HCT116 (cell line): ENCODE data around the gene GALK2. TPM values are rescaled to one million over a fixed set of nuclear protein-coding genes. Genes with fewer than 3 reads are reported as not detected.

Experiments used
- ATAC-seq: fragments of 200-7000 bp; cut with Tn5 transposase; 2 replicates; pipeline ENCODE4 v1.9.1; 2020; ENCODE audit warnings: mild to moderate bottlenecking, moderate library complexity
- BruUV-seq: library from RNA; stranded (reverse); fragments of 400-500 nt; replicated peaks from 2 replicates; lab custom pipeline; 2021; lab: Mats Ljungman, UMichigan
- CTCF ChIA-PET: fragments of 300-600 bp; sonication (Branson Sonifier 250); formaldehyde crosslinking; loops from one replicate; lab custom pipeline; 2021; ENCODE audit warnings: antibody characterized with exemption; lab: Charles Lee
- POLR2A ChIA-PET: fragments of 300-600, 350-600 bp; sonication (Branson Sonifier 250); formaldehyde crosslinking; loops from one replicate; lab custom pipeline; 2021; ENCODE audit warnings: antibody characterized with exemption; lab: Charles Lee
- RAD21 ChIA-PET, 2 experiments: fragments of 300-600 bp; sonication (Branson Sonifier 250); formaldehyde crosslinking; loops; one replicate each; lab custom pipeline; 2023; ENCODE audit warnings: low total read pairs in 2 of 2; ENCODE audit not compliant: uncharacterized antibody in 2 of 2, unreplicated experiment in 2 of 2, low non-redundant PET in 1 of 2; lab: Charles Lee
- DNase-seq: peaks from one replicate; pipeline ENCODE4 v3.0.0-alpha.2; 2010; ENCODE audit warnings: low read depth, low spot score
- H2AFZ ChIP-seq: fragments of 200-600 bp; shearing (Covaris generic), sonication (generic); 2 replicates; pipeline ENCODE4 v1.6.1; 2017; ENCODE audit warnings: low read depth, mixed run types, mixed read lengths, antibody characterized with exemption, low read length; ENCODE audit not compliant: poor library complexity, severe bottlenecking
- H3K27ac ChIP-seq: 2 replicates; pipeline ENCODE4 v1.5.1; 2012; ENCODE audit warnings: low read depth, low read length
- H3K27me3 ChIP-seq: fragments of 200-600 bp; sonication (generic); 2 replicates; pipeline ENCODE4 v1.6.1; 2016; ENCODE audit warnings: mixed run types, low read length, mixed read lengths; ENCODE audit not compliant: insufficient read depth
- H3K36me3 ChIP-seq, 2 experiments: fragments of 200-500 bp in 1 of 2; fragments of 200-600 bp in 1 of 2; sonication (Bioruptor generic) in 1 of 2; sonication (generic) in 1 of 2; 2 replicates each; pipeline versions ENCODE4 v1.5.1 to v1.6.1; 2014 to 2016; ENCODE audit warnings: low read length in 2 of 2, inconsistent platforms in 1 of 2, mixed read lengths in 1 of 2, mixed run types in 1 of 2; ENCODE audit not compliant: insufficient read depth in 2 of 2, control insufficient read depth in 1 of 2
- H3K4me1 ChIP-seq, 2 experiments: fragments of 200-600 bp in 1 of 2; sonication (generic) in 1 of 2; 2 replicates each; pipeline versions ENCODE4 v1.5.1 to v1.6.1; 2012 to 2017; ENCODE audit warnings: low read length in 2 of 2, inconsistent platforms in 1 of 2, mild to moderate bottlenecking in 1 of 2, mixed read lengths in 1 of 2, mixed run types in 1 of 2, moderate library complexity in 1 of 2; ENCODE audit not compliant: insufficient read depth in 2 of 2, control insufficient read depth in 1 of 2
- H3K4me2 ChIP-seq: fragments of 200-600 bp; sonication (generic); 2 replicates; pipeline ENCODE4 v1.6.1; 2017; ENCODE audit warnings: mixed run types, low read length, mixed read lengths
- H3K4me3 ChIP-seq, 2 experiments: fragments of 200-600 bp in 1 of 2; sonication (generic) in 1 of 2; replicated peaks in 1 of 2; 2 replicates each; pipeline ENCODE4 v1.5.1; 2011 to 2016; ENCODE audit warnings: low read length in 2 of 2, control low read depth in 1 of 2, low read depth in 1 of 2, mild to moderate bottlenecking in 1 of 2, mixed read lengths in 1 of 2, mixed run types in 1 of 2
- H3K79me2 ChIP-seq: fragments of 200-600 bp; sonication (generic); 2 replicates; pipeline ENCODE4 v1.6.1; 2017; ENCODE audit warnings: mild to moderate bottlenecking, mixed run types, low read length, moderate library complexity, mixed read lengths; ENCODE audit not compliant: insufficient read depth
- H3K9ac ChIP-seq: fragments of 200-600 bp; sonication (generic); 2 replicates; pipeline ENCODE4 v1.6.1; 2016; ENCODE audit warnings: low read length, mixed read lengths
- H3K9me2 ChIP-seq: fragments of 200-600 bp; sonication (generic), shearing (Covaris generic); 2 replicates; pipeline ENCODE4 v1.6.1; 2017; ENCODE audit warnings: mixed run types, mild to moderate bottlenecking, moderate library complexity; ENCODE audit not compliant: insufficient read depth
- H3K9me3 ChIP-seq, 2 experiments: fragments of 200-500 bp in 1 of 2; fragments of 200-600 bp in 1 of 2; sonication (Bioruptor generic) in 1 of 2; sonication (generic) in 1 of 2; 2 replicates each; pipeline ENCODE4 v1.6.1; 2014 to 2017; ENCODE audit warnings: low read length in 2 of 2, mixed read lengths in 2 of 2, inconsistent platforms in 1 of 2, low read depth in 1 of 2, mild to moderate bottlenecking in 1 of 2, mixed run types in 1 of 2, moderate library complexity in 1 of 2; ENCODE audit not compliant: control insufficient read depth in 1 of 2, insufficient read depth in 1 of 2
- H4K20me1 ChIP-seq: fragments of 200-600 bp; sonication (generic), shearing (Covaris generic); 2 replicates; pipeline ENCODE4 v1.6.1; 2017; ENCODE audit warnings: mixed run types, mild to moderate bottlenecking, moderate library complexity; ENCODE audit not compliant: insufficient read depth
- EZH2phosphoT487 ChIP-seq: fragments of 200-600 bp; IDR thresholded peaks from 2 replicates; pipeline ENCODE4 v1.6.1; 2018; ENCODE audit warnings: antibody characterized with exemption, borderline replicate concordance
- TCF7L2 ChIP-seq: IDR thresholded peaks from 2 replicates; pipeline ENCODE4 v1.7.0; 2011; ENCODE audit warnings: borderline replicate concordance, inconsistent platforms; ENCODE audit not compliant: insufficient read depth, insufficient read length; ENCODE audit errors: extremely low read depth
- intact Hi-C: fragments of 100-400 bp; cut with micrococcal nuclease; formaldehyde crosslinking; loops from 2 replicates; pipeline ENCODE4 v1.10.0; 2022
- total RNA-seq: library from RNA; stranded (reverse); gene quantifications from one replicate; pipeline ENCODE4 v1.2.1, GENCODE V29; 2021; ENCODE audit not compliant: unreplicated experiment
- TF ChIP-seq, protein P1 (sequence below): IDR thresholded peaks from 2 replicates; pipeline ENCODE4 v1.6.1; 2012
- TF ChIP-seq, protein P2 (sequence below), 3 experiments: fragments of 200-600 bp in 1 of 3; sonication (generic) in 1 of 3; IDR thresholded peaks in 2 of 3; conservative IDR thresholded peaks in 1 of 3; 2 replicates each; pipeline ENCODE4 v1.5.1; 2012 to 2017; ENCODE audit warnings: low read depth in 2 of 3, low read length in 2 of 3, antibody characterized with exemption in 1 of 3, borderline replicate concordance in 1 of 3, control low read depth in 1 of 3, mild to moderate bottlenecking in 1 of 3, mixed read lengths in 1 of 3, mixed run types in 1 of 3, moderate library complexity in 1 of 3; ENCODE audit not compliant: insufficient read depth in 1 of 3

GALK2 gene
- total RNA-seq, 1 experiment from 2014 or later, result 18.7 TPM

DNA sequence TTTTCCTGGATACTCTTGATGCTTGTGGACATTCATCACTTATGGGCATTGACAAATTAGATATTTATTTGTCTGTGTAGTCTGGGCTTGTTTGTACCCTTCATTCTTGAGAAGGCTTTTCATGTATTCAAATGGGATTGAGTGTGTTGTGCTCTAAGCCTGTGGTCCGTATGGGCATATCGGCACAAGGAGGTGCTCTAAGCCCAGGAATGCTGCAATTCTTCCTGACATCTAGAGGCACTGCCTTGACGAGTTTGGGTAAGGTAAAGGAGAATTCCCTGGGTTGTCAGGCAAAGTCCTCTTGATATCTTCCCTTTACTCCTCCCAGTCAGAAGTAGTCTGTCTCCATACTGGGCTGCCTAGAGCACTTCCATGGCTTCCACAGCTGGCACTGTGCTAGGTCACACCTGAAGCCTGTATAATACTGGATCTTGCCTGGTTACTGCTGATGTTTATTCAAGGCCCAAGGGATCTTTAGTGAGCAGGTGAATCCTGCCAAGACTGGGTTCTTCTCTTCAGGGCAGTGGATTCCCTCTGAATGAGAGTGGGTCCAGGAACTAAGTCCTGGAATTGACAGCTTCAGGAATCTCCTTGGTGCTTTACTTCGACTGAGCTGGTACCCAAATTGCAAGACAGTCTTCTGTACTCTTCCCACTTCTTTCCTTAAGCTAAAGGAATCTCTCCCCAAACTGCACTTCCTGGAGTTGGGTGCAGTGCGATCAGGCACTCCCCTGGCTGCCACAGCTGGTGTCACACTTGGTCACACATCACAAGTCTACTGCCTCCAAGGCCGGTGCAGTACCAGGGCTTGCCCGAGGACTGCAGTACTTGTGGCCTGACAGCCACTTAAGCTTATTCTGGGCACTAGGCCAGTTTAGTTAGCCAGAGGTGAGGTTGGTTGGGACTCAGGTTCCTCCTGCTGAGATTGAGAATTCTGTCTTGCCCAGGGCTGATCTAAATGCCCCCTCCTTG, 46.0 kb downstream of the GALK2 start:
- H3K79me2 ChIP-seq, result no peaks in the 10 kb centered on the region
- BruUV-seq, result no TSS peak
- H3K4me2 ChIP-seq, result peak overlapping the region; percentile 12; the same call in 1 of the 2 replicates
- no peaks in the 10 kb centered on the region for H3K9me2 ChIP-seq
- peaks cover 8 to 11% of the 10 kb centered on the region in 2 experiments; a peak in 3 of 4 replicates for H3K4me1 ChIP-seq
- ATAC-seq (peak; percentile 96), DNase-seq (peak; percentile 16)
- intact Hi-C loops, result no loop called here
- ChIA-PET POLR2A (no interaction called here), CTCF (no interaction called here), RAD21 (no interaction called here)
- no peaks in the 10 kb centered on the region for H3K27me3 ChIP-seq
- TF ChIP-seq EZH2phosphoT487 (no peak), TCF7L2 (no peak)
- TF ChIP-seq, protein P1, sequence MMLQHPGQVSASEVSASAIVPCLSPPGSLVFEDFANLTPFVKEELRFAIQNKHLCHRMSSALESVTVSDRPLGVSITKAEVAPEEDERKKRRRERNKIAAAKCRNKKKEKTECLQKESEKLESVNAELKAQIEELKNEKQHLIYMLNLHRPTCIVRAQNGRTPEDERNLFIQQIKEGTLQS, result no peak
- TF ChIP-seq, protein P2, sequence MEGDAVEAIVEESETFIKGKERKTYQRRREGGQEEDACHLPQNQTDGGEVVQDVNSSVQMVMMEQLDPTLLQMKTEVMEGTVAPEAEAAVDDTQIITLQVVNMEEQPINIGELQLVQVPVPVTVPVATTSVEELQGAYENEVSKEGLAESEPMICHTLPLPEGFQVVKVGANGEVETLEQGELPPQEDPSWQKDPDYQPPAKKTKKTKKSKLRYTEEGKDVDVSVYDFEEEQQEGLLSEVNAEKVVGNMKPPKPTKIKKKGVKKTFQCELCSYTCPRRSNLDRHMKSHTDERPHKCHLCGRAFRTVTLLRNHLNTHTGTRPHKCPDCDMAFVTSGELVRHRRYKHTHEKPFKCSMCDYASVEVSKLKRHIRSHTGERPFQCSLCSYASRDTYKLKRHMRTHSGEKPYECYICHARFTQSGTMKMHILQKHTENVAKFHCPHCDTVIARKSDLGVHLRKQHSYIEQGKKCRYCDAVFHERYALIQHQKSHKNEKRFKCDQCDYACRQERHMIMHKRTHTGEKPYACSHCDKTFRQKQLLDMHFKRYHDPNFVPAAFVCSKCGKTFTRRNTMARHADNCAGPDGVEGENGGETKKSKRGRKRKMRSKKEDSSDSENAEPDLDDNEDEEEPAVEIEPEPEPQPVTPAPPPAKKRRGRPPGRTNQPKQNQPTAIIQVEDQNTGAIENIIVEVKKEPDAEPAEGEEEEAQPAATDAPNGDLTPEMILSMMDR (IDR thresholded peaks at IDR 0.05 in 2 of 3, conservative IDR thresholded peaks at IDR 0.05 in 1 of 3; ENCODE audit: borderline replicate concordance in 1 of 3, insufficient read depth in 1 of 3, low read depth in 2 of 3, low read length in 2 of 3), result peak in 2 of 3 experiments; percentile 27 to 45; a peak in 4 of 6 replicates
- H3K36me3 ChIP-seq, result no peaks in the 10 kb centered on the region
- no peak overlapping the region for H3K27ac ChIP-seq
- H3K4me3 ChIP-seq, result no peak overlapping the region
- no peak overlapping the region for H2AFZ ChIP-seq
- no peaks in the 10 kb centered on the region for H4K20me1 ChIP-seq
- no peak overlapping the region for H3K9ac ChIP-seq
- no peaks in the 10 kb centered on the region for H3K9me3 ChIP-seq
